ENCODE data around the gene IQCK.

GRCh38 chr16:19894586-19894985 is 176.5 kb downstream of the IQCK start:
- TF ChIP-seq MAX (IDR thresholded peaks at IDR 0.05; ENCODE audit: insufficient read depth, insufficient read length) (no peak), CTCF (IDR thresholded peaks at IDR 0.05; ENCODE audit: extremely low read depth in 1 of 2, insufficient read depth in 1 of 2, low read depth in 1 of 2, low read length in 2 of 2) (no peak)

Measured in endothelial cell of umbilical vein (primary cell).